ENCODE data around the gene TM9SF1. TPM values are rescaled to one million over a fixed set of nuclear protein-coding genes. Genes with fewer than 3 reads are reported as not detected.

Gene TM9SF1
- total and polyA plus RNA-seq, 8 donors: 28.1 to 72.5 (median 35.2) TPM

DNA sequence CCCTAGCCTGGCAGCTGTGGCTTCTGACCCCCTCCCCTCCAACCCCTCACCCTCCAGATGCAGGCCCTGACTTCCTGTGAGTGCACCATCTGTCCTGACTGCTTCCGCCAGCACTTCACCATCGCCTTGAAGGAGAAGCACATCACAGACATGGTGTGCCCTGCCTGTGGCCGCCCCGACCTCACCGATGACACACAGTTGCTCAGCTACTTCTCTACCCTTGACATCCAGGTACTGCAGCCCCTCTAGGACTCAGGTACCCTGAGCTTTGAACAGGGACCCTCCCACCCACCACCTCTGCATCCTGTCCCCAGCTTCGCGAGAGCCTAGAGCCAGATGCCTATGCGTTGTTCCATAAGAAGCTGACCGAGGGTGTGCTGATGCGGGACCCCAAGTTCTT, 40.1 kb downstream of the TM9SF1 start:
- Histone ChIP-seq H3K27ac (no peak overlapping the region), H3K27me3 (no peaks in the 10 kb centered on the region), H3K36me3 (peaks cover 0 to 99% of the 10 kb centered on the region in 2 donors), H3K4me1 (peaks cover 0 to 2% of the 10 kb centered on the region in 2 donors), H3K4me3 (no peak overlapping the region), H3K9me3 (no peaks in the 10 kb centered on the region)
- no peak for TF ChIP-seq CTCF (IDR thresholded peaks at IDR 0.05)
- DNase-seq: no peak
- no peak for ATAC-seq
- intact Hi-C loops (cut with DNase I): no loop called here

DNA sequence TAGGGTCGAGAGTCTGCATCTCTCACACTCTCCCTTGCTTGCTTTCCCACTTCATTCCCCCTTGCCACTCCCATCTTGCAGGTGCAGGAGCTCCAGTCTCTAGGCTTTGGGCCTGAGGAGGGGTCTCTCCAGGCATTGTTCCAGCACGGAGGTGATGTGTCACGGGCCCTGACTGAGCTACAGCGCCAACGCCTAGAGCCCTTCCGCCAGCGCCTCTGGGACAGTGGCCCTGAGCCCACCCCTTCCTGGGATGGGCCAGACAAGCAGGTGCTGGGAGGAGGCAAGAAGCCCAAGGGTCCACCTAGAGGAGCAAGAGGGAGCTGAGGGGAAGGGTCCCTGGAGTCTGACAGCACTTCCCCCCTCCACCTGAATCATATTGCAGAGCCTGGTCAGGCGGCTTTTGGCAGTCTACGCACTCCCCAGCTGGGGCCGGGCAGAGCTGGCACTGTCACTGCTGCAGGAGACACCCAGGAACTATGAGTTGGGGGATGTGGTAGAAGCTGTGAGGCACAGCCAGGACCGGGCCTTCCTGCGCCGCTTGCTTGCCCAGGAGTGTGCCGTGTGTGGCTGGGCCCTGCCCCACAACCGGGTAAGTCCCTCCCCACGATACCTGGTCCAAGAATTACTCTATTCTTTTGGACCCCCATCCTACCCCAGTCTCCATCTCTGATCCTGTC, 43.7 kb downstream of the TM9SF1 start:
- H3K9me3 ChIP-seq: no peaks in the 10 kb centered on the region
- no peak overlapping the region for H3K4me3 ChIP-seq
- peaks cover 6 to 25% of the 10 kb centered on the region in 2 donors for H3K4me1 ChIP-seq
- DNase-seq: no peak
- no peak for TF ChIP-seq CTCF (IDR thresholded peaks at IDR 0.05)
- peaks cover 0 to 79% of the 10 kb centered on the region in 2 donors for H3K36me3 ChIP-seq
- H3K27ac ChIP-seq: no peak overlapping the region
- ATAC-seq: no peak
- H3K27me3 ChIP-seq: no peaks in the 10 kb centered on the region
- intact Hi-C loops (cut with DNase I): no loop called here

DNA sequence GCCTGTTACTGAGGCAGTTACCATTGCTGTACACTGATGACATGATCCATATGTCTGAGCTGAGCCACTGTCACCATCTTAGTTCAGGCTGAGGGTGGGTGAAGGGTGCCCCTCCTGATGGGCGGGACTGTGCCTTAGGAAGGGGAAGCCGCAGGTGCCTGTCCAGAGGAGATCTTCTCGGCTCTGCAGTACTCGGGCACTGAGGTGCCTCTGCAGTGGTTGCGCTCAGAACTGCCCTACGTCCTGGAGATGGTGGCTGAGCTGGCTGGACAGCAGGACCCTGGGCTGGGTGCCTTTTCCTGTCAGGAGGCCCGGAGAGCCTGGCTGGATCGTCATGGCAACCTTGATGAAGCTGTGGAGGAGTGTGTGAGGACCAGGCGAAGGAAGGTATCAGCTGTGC, 44.2 kb downstream of the TM9SF1 start:
- Histone ChIP-seq H3K4me1 (peaks cover 6 to 27% of the 10 kb centered on the region in 2 donors), H3K27me3 (no peaks in the 10 kb centered on the region), H3K4me3 (no peak overlapping the region), H3K36me3 (peaks cover 0 to 74% of the 10 kb centered on the region in 2 donors), H3K27ac (no peak overlapping the region), H3K9me3 (no peaks in the 10 kb centered on the region)
- intact Hi-C loops (cut with DNase I): no loop called here
- ATAC-seq (no peak), DNase-seq (no peak)
- no peak for TF ChIP-seq CTCF (IDR thresholded peaks at IDR 0.05)

- intact Hi-C loops (cut with DNase I): no loop called here
- peaks cover 0 to 70% of the 10 kb centered on the region in 2 donors for H3K36me3 ChIP-seq
Observed at GRCh38 chr14:24150567-24150966, 44.7 kb downstream of the TM9SF1 start.

DNA sequence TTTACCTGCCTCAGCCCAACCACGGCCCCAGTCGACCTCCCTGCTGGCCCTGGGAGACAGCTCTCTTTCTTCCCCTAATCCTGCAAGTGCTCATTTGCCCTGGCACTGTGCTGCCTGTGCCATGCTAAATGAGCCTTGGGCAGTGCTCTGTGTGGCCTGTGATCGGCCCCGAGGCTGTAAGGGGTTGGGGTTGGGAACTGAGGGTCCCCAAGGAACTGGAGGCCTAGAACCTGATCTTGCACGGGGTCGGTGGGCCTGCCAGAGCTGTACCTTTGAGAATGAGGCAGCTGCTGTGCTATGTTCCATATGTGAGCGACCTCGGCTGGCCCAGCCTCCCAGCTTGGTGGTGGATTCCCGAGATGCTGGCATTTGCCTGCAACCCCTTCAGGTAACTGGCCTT, 45.2 kb downstream of the TM9SF1 start:
- TF ChIP-seq CTCF (IDR thresholded peaks at IDR 0.05): no peak
- no peaks in the 10 kb centered on the region for H3K27me3 ChIP-seq
- intact Hi-C loops (cut with DNase I): no loop called here
- H3K9me3 ChIP-seq: no peaks in the 10 kb centered on the region
- peaks cover 0 to 64% of the 10 kb centered on the region in 2 donors for H3K36me3 ChIP-seq
- DNase-seq: no peak
- ATAC-seq: no peak
- H3K27ac ChIP-seq: no peak overlapping the region
- no peak overlapping the region for H3K4me3 ChIP-seq
- H3K4me1 ChIP-seq: peaks cover 12 to 36% of the 10 kb centered on the region in 2 donors

More at GRCh38 chr14:24150567-24150966, 44.7 kb downstream of the TM9SF1 start:
- no peak overlapping the region for H3K27ac ChIP-seq
- H3K4me3 ChIP-seq: no peak overlapping the region
- no peaks in the 10 kb centered on the region for H3K9me3 ChIP-seq
- no peak for TF ChIP-seq CTCF (IDR thresholded peaks at IDR 0.05)
- no peak for DNase-seq
- no peak for ATAC-seq
- H3K4me1 ChIP-seq: peaks cover 9 to 31% of the 10 kb centered on the region in 2 donors
- H3K27me3 ChIP-seq: no peaks in the 10 kb centered on the region

All from left lung (tissue), 10 donors.